Naive B cell (primary cell): ENCODE measurements around the gene TXNRD3. TPM values are rescaled to one million over a fixed set of nuclear protein-coding genes. Genes with fewer than 3 reads are reported as not detected.
"Not testable (repeated sequence)": the region's sequence is repeated elsewhere in the genome, so short reads cannot be mapped to it uniquely, and the experiment has no call there.

Experiments
- ATAC-seq, 2 donors: fragments of 150-1000 bp; cut with Tn5 transposase; 2 replicates each; pipeline ENCODE4 v1.10.0; 2021; ENCODE audit warnings: low read depth in 2 of 2, mild to moderate bottlenecking in 2 of 2, moderate library complexity in 2 of 2
- DNase-seq: peaks from one replicate; pipeline ENCODE4 v3.0.0; 2022
- H3K27ac Mint-ChIP-seq, 6 donors: one replicate each; pipeline ENCODE4 v1.8.0; 2020 to 2022; ENCODE audit warnings: mild to moderate bottlenecking in 6 of 6, mixed read lengths in 6 of 6, moderate library complexity in 5 of 6, inconsistent platforms in 2 of 6
- H3K27me3 Mint-ChIP-seq, 3 donors: one replicate each; pipeline ENCODE4 v1.8.0; 2021 to 2022; ENCODE audit warnings: mixed read lengths in 3 of 3, mild to moderate bottlenecking in 1 of 3
- H3K36me3 Mint-ChIP-seq, 2 donors: one replicate each; pipeline ENCODE4 v1.8.0; 2020 to 2022; ENCODE audit warnings: mixed read lengths in 2 of 2, inconsistent platforms in 1 of 2, mild to moderate bottlenecking in 1 of 2
- H3K4me1 Mint-ChIP-seq, 3 donors: one replicate each; pipeline ENCODE4 v1.8.0; 2020 to 2022; ENCODE audit warnings: mixed read lengths in 3 of 3, inconsistent platforms in 1 of 3, mild to moderate bottlenecking in 1 of 3, moderate library complexity in 1 of 3
- H3K4me3 Mint-ChIP-seq, 8 donors: one replicate each; pipeline ENCODE4 v1.8.0; 2020 to 2022; ENCODE audit warnings: mild to moderate bottlenecking in 8 of 8, mixed read lengths in 8 of 8, moderate library complexity in 8 of 8, inconsistent platforms in 2 of 8
- H3K9me3 Mint-ChIP-seq, 7 donors: one replicate each; pipeline ENCODE4 v1.8.0; 2020 to 2022; ENCODE audit warnings: mixed read lengths in 7 of 7, mild to moderate bottlenecking in 5 of 7, inconsistent platforms in 2 of 7, moderate library complexity in 1 of 7
- polyA plus RNA-seq, 6 donors: library from polyadenylated mRNA; unstranded; fragments of 300-500 nt; fragmentation: Illumina TruSeq; gene quantifications; one replicate each; pipeline ENCODE4 v1.2.3, GENCODE V29; 2021; ENCODE audit warnings: low read depth in 6 of 6

TXNRD3 gene
- polyA plus RNA-seq, 6 donors from 2014 or later: 0.39 to 2.6 (median 1.1) TPM; not detected in 1

GRCh38 chr3:126620738-126621137 lies 34.2 kb downstream of the TXNRD3 start:
- no peaks in the 10 kb centered on the region for H3K27me3 Mint-ChIP-seq
- no peak overlapping the region for H3K27ac Mint-ChIP-seq
- H3K36me3 Mint-ChIP-seq: no peaks in the 10 kb centered on the region
- no peak overlapping the region for H3K4me3 Mint-ChIP-seq
- DNase-seq: no peak
- no peaks in the 10 kb centered on the region for H3K4me1 Mint-ChIP-seq
- ATAC-seq: no peak
- no peaks in the 10 kb centered on the region for H3K9me3 Mint-ChIP-seq

- H3K27ac Mint-ChIP-seq: peak overlapping the region in 1 of 6 donors; percentile 45
- no peaks in the 10 kb centered on the region for H3K27me3 Mint-ChIP-seq
- H3K4me1 Mint-ChIP-seq: no peaks in the 10 kb centered on the region
- DNase-seq (no peak), ATAC-seq (no peak)
- no peaks in the 10 kb centered on the region for H3K9me3 Mint-ChIP-seq
- H3K36me3 Mint-ChIP-seq: no peaks in the 10 kb centered on the region
- no peak overlapping the region for H3K4me3 Mint-ChIP-seq
These were observed 36.2 kb downstream of the TXNRD3 start for GRCh38 chr3:126618760-126619159.

GRCh38 chr3:126618021-126618420 lies 36.9 kb downstream of the TXNRD3 start:
- Mint-ChIP-seq H3K36me3 (no peaks in the 10 kb centered on the region), H3K4me1 (no peaks in the 10 kb centered on the region), H3K27me3 (no peaks in the 10 kb centered on the region), H3K9me3 (no peaks in the 10 kb centered on the region), H3K4me3 (no peak overlapping the region), H3K27ac (no peak overlapping the region)
- DNase-seq (no peak), ATAC-seq (no peak)

GRCh38 chr3:126617571-126617970 lies 37.4 kb downstream of the TXNRD3 start:
- DNase-seq (no peak), ATAC-seq (no peak)
- no peak overlapping the region for H3K27ac Mint-ChIP-seq

GRCh38 chr3:126616931-126617330 lies 38.0 kb downstream of the TXNRD3 start:
- no peak overlapping the region for H3K27ac Mint-ChIP-seq
- H3K9me3 Mint-ChIP-seq: no peaks in the 10 kb centered on the region
- no peaks in the 10 kb centered on the region for H3K4me1 Mint-ChIP-seq
- no peaks in the 10 kb centered on the region for H3K27me3 Mint-ChIP-seq
- ATAC-seq (no peak), DNase-seq (no peak)
- no peak overlapping the region for H3K4me3 Mint-ChIP-seq
- no peaks in the 10 kb centered on the region for H3K36me3 Mint-ChIP-seq

More at GRCh38 chr3:126617571-126617970, 37.4 kb downstream of the TXNRD3 start:
- Mint-ChIP-seq H3K4me1 (no peaks in the 10 kb centered on the region), H3K27me3 (no peaks in the 10 kb centered on the region), H3K36me3 (no peaks in the 10 kb centered on the region), H3K9me3 (no peaks in the 10 kb centered on the region), H3K4me3 (no peak overlapping the region)

- Mint-ChIP-seq H3K27me3 (no peaks in the 10 kb centered on the region), H3K9me3 (no peaks in the 10 kb centered on the region), H3K36me3 (no peaks in the 10 kb centered on the region), H3K27ac (no peak overlapping the region), H3K4me1 (no peaks in the 10 kb centered on the region), H3K4me3 (no peak overlapping the region)
- DNase-seq (no peak), ATAC-seq (no peak)
These were observed 41.3 kb downstream of the TXNRD3 start for GRCh38 chr3:126613479-126614188.

GRCh38 chr3:126612479-126613205 lies 42.3 kb downstream of the TXNRD3 start:
- H3K27ac Mint-ChIP-seq: no peak overlapping the region
- no peak for DNase-seq
- no peak for ATAC-seq
- H3K4me1 Mint-ChIP-seq: no peaks in the 10 kb centered on the region
- H3K36me3 Mint-ChIP-seq: no peaks in the 10 kb centered on the region
- no peak overlapping the region for H3K4me3 Mint-ChIP-seq
- H3K9me3 Mint-ChIP-seq: no peaks in the 10 kb centered on the region
- H3K27me3 Mint-ChIP-seq: no peaks in the 10 kb centered on the region

GRCh38 chr3:126609909-126610308 lies 45.0 kb downstream of the TXNRD3 start:
- Mint-ChIP-seq H3K4me1 (no peaks in the 10 kb centered on the region), H3K27ac (no peak overlapping the region), H3K27me3 (no peaks in the 10 kb centered on the region), H3K9me3 (no peaks in the 10 kb centered on the region), H3K36me3 (no peaks in the 10 kb centered on the region), H3K4me3 (peak overlapping the region in 1 of 8 donors; percentile 10)
- DNase-seq: no peak
- no peak for ATAC-seq

GRCh38 chr3:126607214-126607908 lies 47.6 kb downstream of the TXNRD3 start:
- H3K9me3 Mint-ChIP-seq: no peaks in the 10 kb centered on the region
- no peak for ATAC-seq
- H3K4me3 Mint-ChIP-seq: no peak overlapping the region
- no peaks in the 10 kb centered on the region for H3K36me3 Mint-ChIP-seq
- no peak overlapping the region for H3K27ac Mint-ChIP-seq
- no peaks in the 10 kb centered on the region for H3K27me3 Mint-ChIP-seq
- DNase-seq: no peak
- H3K4me1 Mint-ChIP-seq: no peaks in the 10 kb centered on the region

GRCh38 chr3:126606001-126606400 lies 48.9 kb downstream of the TXNRD3 start:
- Mint-ChIP-seq H3K27ac (no peak overlapping the region), H3K9me3 (no peaks in the 10 kb centered on the region), H3K36me3 (no peaks in the 10 kb centered on the region), H3K27me3 (peaks cover 0 to 7% (median 0%) of the 10 kb centered on the region in 3 donors), H3K4me3 (no peak overlapping the region), H3K4me1 (no peaks in the 10 kb centered on the region)
- ATAC-seq (no peak), DNase-seq (no peak)

GRCh38 chr3:126604691-126605090 lies 50.2 kb downstream of the TXNRD3 start:
- H3K4me3 Mint-ChIP-seq: no peak overlapping the region
- peaks cover 0 to 9% (median 0%) of the 10 kb centered on the region in 3 donors for H3K27me3 Mint-ChIP-seq
- no peak overlapping the region for H3K27ac Mint-ChIP-seq
- H3K36me3 Mint-ChIP-seq: no peaks in the 10 kb centered on the region
- H3K4me1 Mint-ChIP-seq: no peaks in the 10 kb centered on the region
- DNase-seq (no peak), ATAC-seq (no peak)
- H3K9me3 Mint-ChIP-seq: no peaks in the 10 kb centered on the region

GRCh38 chr3:126599101-126599500 lies 55.8 kb downstream of the TXNRD3 start:
- Mint-ChIP-seq H3K27ac (no peak overlapping the region), H3K4me3 (no peak overlapping the region), H3K36me3 (peaks cover 0 to 8% of the 10 kb centered on the region in 2 donors), H3K27me3 (peaks cover 0 to 12% (median 0%) of the 10 kb centered on the region in 3 donors), H3K4me1 (no peaks in the 10 kb centered on the region), H3K9me3 (peaks cover 0 to 9% (median 0%) of the 10 kb centered on the region in 7 donors)
- DNase-seq (no peak), ATAC-seq (no peak)

- ATAC-seq, DNase-seq, H3K27ac Mint-ChIP-seq, H3K4me1 Mint-ChIP-seq, H3K4me3 Mint-ChIP-seq: not testable (repeated sequence)
- peaks cover 0 to 25% of the 10 kb centered on the region in 2 donors for H3K36me3 Mint-ChIP-seq
- peaks cover 0 to 15% (median 3%) of the 10 kb centered on the region in 7 donors for H3K9me3 Mint-ChIP-seq
- peaks cover 5 to 22% (median 13%) of the 10 kb centered on the region in 3 donors for H3K27me3 Mint-ChIP-seq
These were observed 59.4 kb downstream of the TXNRD3 start for GRCh38 chr3:126595479-126595878.
